ENCODE data around the gene RXRB. TPM values are rescaled to one million over a fixed set of nuclear protein-coding genes. Genes with fewer than 3 reads are reported as not detected.

Gene RXRB
- total and polyA plus RNA-seq, 2 donors (not counting 1 experiment from before 2014, with no cell fraction given) = 88.3 to 99.9 TPM

- Histone ChIP-seq H2AFZ (ENCODE audit: insufficient read depth, low read depth, low read length, poor library complexity, severe bottlenecking) (peak overlapping the region; percentile 87), H3K4me1 (ENCODE audit: control insufficient read depth in 2 of 2, insufficient read depth in 2 of 2, low read length in 2 of 2) (peaks cover 12 to 24% of the 10 kb centered on the region in 2 donors), H4K20me1 (ENCODE audit: control insufficient read depth, insufficient read depth, low read length, poor library complexity, severe bottlenecking) (no peaks in the 10 kb centered on the region), H3K79me2 (ENCODE audit: control insufficient read depth, insufficient read depth, low read length) (peaks cover 9% of the 10 kb centered on the region), H3K4me3 (ENCODE audit: control extremely low read depth in 1 of 5, extremely low read depth in 1 of 5, insufficient read depth in 1 of 5, low read depth in 2 of 5, low read length in 4 of 5) (peak overlapping the region; percentile 63 to 84 (median 75)), H3K36me3 (replicated peaks in 1 of 2; ENCODE audit: control extremely low read depth in 1 of 2, control insufficient read depth in 1 of 2, extremely low read depth in 1 of 2, insufficient read depth in 2 of 2, low read length in 1 of 2) (peaks cover 0 to 9% of the 10 kb centered on the region in 2 experiments), H3K27ac (ENCODE audit: low read length in 2 of 2) (peak overlapping the region; percentile 75 to 88), H3K9me3 (ENCODE audit: control extremely low read depth in 1 of 3, control insufficient read depth in 2 of 3, insufficient read depth in 1 of 3, low read length in 2 of 3) (no peaks in the 10 kb centered on the region), H3K9ac (ENCODE audit: low read length) (peak overlapping the region; percentile 76), H3K4me2 (replicated peaks; ENCODE audit: low read depth, low read length, poor library complexity, severe bottlenecking) (peak overlapping the region; percentile 98), H3K27me3 (replicated peaks in 1 of 4; ENCODE audit: control extremely low read depth in 1 of 4, control insufficient read depth in 3 of 4, insufficient read depth in 4 of 4, low read length in 3 of 4) (peaks cover 0 to 4% (median 0%) of the 10 kb centered on the region in 4 experiments)
- Mint-ChIP-seq H3K4me1 (peaks cover 31% of the 10 kb centered on the region), H3K27ac (peak overlapping the region; percentile 97), H3K9me3 (ENCODE audit: insufficient read depth) (no peaks in the 10 kb centered on the region), H3K4me3 (peak overlapping the region; percentile 97), H3K27me3 (peaks cover 4% of the 10 kb centered on the region)
- 22% methylated on average over 14 of the region's 15 CpGs for WGBS (ENCODE audit: insufficient coverage)
- ATAC-seq (ENCODE audit: low read depth) (no peak), DNase-seq (no peak)
- ChIA-PET CTCF (interaction anchor here (0.6 to 6.0 kb wide), 18 partner anchors 8 to 305 kb away, joined by 3 to 80 read pairs (median 8); partner anchors contain the start of genes B3GALT4, PFDN6, RPS18 and VPS52), POLR2A (interaction anchor here (0.6 to 1.8 kb wide), 8 partner anchors 22 to 405 kb away, joined by 3 to 13 read pairs (median 4); partner anchors contain the start of genes B3GALT4, RING1, RPS18 and VPS52)
- no peak for TF ChIP-seq EZH2 (IDR thresholded peaks at IDR 0.05; ENCODE audit: borderline replicate concordance, insufficient read depth, low read depth, low read length, poor library complexity, severe bottlenecking)
- TF ChIP-seq, protein P1, sequence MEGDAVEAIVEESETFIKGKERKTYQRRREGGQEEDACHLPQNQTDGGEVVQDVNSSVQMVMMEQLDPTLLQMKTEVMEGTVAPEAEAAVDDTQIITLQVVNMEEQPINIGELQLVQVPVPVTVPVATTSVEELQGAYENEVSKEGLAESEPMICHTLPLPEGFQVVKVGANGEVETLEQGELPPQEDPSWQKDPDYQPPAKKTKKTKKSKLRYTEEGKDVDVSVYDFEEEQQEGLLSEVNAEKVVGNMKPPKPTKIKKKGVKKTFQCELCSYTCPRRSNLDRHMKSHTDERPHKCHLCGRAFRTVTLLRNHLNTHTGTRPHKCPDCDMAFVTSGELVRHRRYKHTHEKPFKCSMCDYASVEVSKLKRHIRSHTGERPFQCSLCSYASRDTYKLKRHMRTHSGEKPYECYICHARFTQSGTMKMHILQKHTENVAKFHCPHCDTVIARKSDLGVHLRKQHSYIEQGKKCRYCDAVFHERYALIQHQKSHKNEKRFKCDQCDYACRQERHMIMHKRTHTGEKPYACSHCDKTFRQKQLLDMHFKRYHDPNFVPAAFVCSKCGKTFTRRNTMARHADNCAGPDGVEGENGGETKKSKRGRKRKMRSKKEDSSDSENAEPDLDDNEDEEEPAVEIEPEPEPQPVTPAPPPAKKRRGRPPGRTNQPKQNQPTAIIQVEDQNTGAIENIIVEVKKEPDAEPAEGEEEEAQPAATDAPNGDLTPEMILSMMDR (IDR thresholded peaks at IDR 0.05) = no peak
- intact Hi-C loops (cut with micrococcal nuclease) = loop anchor here (1.0 to 10.0 kb wide), 10 partner anchors 21 to 355 kb away; partner anchors contain the start of genes HLA-DMB, HSD17B8, KIFC1 and PFDN6
Observed at GRCh38 chr6:33249732-33250630, 49.5 kb upstream of the RXRB start.

All from B cell (primary cell).